Activated T-cell treated with anti-CD3 and anti-CD28 coated beads, Interleukin-2, amount 50 U/mL, for 72 hours (primary cell): ENCODE data around the gene CGRRF1. TPM values are rescaled to one million over a fixed set of nuclear protein-coding genes. Genes with fewer than 3 reads are reported as not detected.
A peak's percentile ranks its signal among the peaks of the same experiment; 100 is the strongest.

ENCODE experiments used
- ATAC-seq, 2 donors: fragments of 150-1000 bp; cut with Tn5 transposase; replicated peaks in 1 of 2; 2 replicates each; pipeline ENCODE4 v1.10.0; 2021; ENCODE audit warnings: moderate library complexity in 2 of 2, mild to moderate bottlenecking in 1 of 2
- DNase-seq, 2 donors: peaks; one replicate each; pipeline ENCODE4 v3.0.0; 2021 to 2022; ENCODE audit warnings: mixed read lengths in 1 of 2
- H3K27ac Mint-ChIP-seq: one replicate; pipeline ENCODE4 v1.8.0; 2022; ENCODE audit warnings: mild to moderate bottlenecking, moderate library complexity, mixed read lengths
- H3K27me3 Mint-ChIP-seq: one replicate; pipeline ENCODE4 v1.8.0; 2022; ENCODE audit warnings: low read depth, mixed read lengths
- H3K36me3 Mint-ChIP-seq, 2 donors: one replicate each; pipeline ENCODE4 v1.8.0; 2022; ENCODE audit warnings: mixed read lengths in 2 of 2, mild to moderate bottlenecking in 1 of 2; ENCODE audit not compliant: insufficient read depth in 2 of 2
- H3K4me1 Mint-ChIP-seq: one replicate; pipeline ENCODE4 v1.8.0; 2022; ENCODE audit warnings: low read depth, mixed read lengths
- H3K4me3 Mint-ChIP-seq, 2 donors: one replicate each; pipeline ENCODE4 v1.8.0; 2022; ENCODE audit warnings: mild to moderate bottlenecking in 2 of 2, mixed read lengths in 2 of 2, moderate library complexity in 2 of 2
- H3K9me3 Mint-ChIP-seq, 2 donors: one replicate each; pipeline ENCODE4 v1.8.0; 2022; ENCODE audit warnings: mixed read lengths in 2 of 2
- total RNA-seq, 2 donors: library from RNA; stranded (reverse); gene quantifications; one replicate each; pipeline ENCODE4 v1.2.3, GENCODE V29; 2022

Gene CGRRF1
- total RNA-seq, 2 donors from 2014 or later = 21.4 to 22.5 TPM

DNA sequence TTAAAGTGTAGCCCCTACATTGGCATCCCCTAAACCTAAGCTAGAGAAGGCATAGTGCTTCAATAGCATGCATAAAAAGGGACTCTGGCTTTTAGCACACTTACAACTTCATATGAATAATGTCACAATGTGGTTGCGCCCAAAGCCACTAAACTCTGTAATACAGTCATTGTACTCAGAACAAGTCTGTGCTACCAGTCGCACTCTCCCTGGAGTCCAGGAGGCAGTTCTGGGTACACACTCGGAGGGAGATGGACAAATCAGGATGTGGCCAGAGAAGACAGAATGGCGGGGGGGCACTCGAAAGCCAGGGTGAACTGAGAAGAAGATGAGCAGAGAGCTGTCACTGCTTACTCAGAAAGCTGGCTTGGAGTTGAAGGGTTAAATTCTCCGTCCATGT is 67.8 kb downstream of the CGRRF1 start:
- peak in 1 of 2 donors; percentile 50 for ATAC-seq
- no peak overlapping the region for H3K4me3 Mint-ChIP-seq
- H3K27ac Mint-ChIP-seq = no peak overlapping the region
- H3K4me1 Mint-ChIP-seq = no peaks in the 10 kb centered on the region
- H3K27me3 Mint-ChIP-seq = peaks cover 28% of the 10 kb centered on the region
- H3K9me3 Mint-ChIP-seq = peaks cover 0 to 2% of the 10 kb centered on the region in 2 donors
- peaks cover 0 to 8% of the 10 kb centered on the region in 2 donors for H3K36me3 Mint-ChIP-seq
- no peak for DNase-seq

GRCh38 chr14:54577977-54578376 is 68.3 kb downstream of the CGRRF1 start:
- no peaks in the 10 kb centered on the region for H3K4me1 Mint-ChIP-seq
- H3K4me3 Mint-ChIP-seq = no peak overlapping the region
- peaks cover 28% of the 10 kb centered on the region for H3K27me3 Mint-ChIP-seq
- ATAC-seq = no peak
- no peak for DNase-seq
- H3K9me3 Mint-ChIP-seq = peaks cover 0 to under 1% of the 10 kb centered on the region in 2 donors
- H3K27ac Mint-ChIP-seq = no peak overlapping the region
- peaks cover 0 to 6% of the 10 kb centered on the region in 2 donors for H3K36me3 Mint-ChIP-seq

DNA sequence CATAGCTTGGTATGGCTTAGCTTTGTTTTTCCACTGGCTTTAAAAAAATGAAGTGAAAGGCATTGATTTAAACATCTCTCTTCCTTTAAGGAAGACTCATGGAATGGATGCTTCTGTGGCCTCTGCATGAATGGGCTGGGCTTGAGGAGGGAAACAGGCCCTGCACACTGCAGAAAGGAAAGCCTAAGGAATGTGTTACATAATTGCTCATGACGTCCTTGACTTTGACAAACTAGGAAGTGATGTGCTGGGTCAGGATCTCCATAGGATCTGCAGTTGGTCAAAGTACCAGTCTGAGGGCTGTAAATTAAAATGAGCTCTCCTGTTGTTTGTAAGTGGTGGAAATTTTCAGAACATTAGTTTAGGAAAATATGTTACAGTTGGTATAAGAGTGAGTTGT is 69.9 kb downstream of the CGRRF1 start:
- DNase-seq (no peak), ATAC-seq (no peak)
- H3K4me1 Mint-ChIP-seq = no peaks in the 10 kb centered on the region
- peaks cover 19% of the 10 kb centered on the region for H3K27me3 Mint-ChIP-seq
- H3K27ac Mint-ChIP-seq = no peak overlapping the region
- no peak overlapping the region for H3K4me3 Mint-ChIP-seq
- no peaks in the 10 kb centered on the region for H3K9me3 Mint-ChIP-seq
- H3K36me3 Mint-ChIP-seq = no peaks in the 10 kb centered on the region

DNA sequence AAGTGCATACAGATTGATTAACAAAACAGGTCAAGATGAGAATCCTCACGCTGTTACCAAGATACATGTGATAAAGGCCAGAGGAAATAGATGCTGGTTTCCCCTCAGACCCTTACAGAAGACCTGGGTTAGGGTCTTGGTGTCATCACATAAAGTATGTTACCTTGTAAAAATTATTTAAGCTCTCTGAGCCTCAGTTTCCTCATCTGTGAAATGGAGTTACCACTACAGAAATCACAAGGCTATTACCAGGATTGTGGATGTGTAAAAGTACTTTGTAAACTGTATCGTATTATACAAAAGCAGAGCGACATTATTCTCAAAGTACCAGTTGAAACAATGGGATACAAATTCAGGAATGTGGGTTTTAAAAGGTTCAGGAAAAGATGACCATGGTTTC is 71.2 kb downstream of the CGRRF1 start:
- Mint-ChIP-seq H3K9me3 (no peaks in the 10 kb centered on the region), H3K36me3 (no peaks in the 10 kb centered on the region), H3K4me3 (no peak overlapping the region), H3K27me3 (peaks cover 11% of the 10 kb centered on the region), H3K4me1 (no peaks in the 10 kb centered on the region), H3K27ac (no peak overlapping the region)
- DNase-seq = no peak
- ATAC-seq = no peak

GRCh38 chr14:54582334-54582733 is 72.6 kb downstream of the CGRRF1 start:
- no peak for DNase-seq
- H3K36me3 Mint-ChIP-seq = no peaks in the 10 kb centered on the region

GRCh38 chr14:54584097-54584496 is 74.4 kb downstream of the CGRRF1 start:
- ATAC-seq (no peak), DNase-seq (no peak)
- Mint-ChIP-seq H3K4me3 (no peak overlapping the region), H3K27ac (no peak overlapping the region), H3K27me3 (peaks cover 17% of the 10 kb centered on the region), H3K4me1 (no peaks in the 10 kb centered on the region), H3K9me3 (peaks cover 0 to 2% of the 10 kb centered on the region in 2 donors), H3K36me3 (no peaks in the 10 kb centered on the region)

More at GRCh38 chr14:54582334-54582733, 72.6 kb downstream of the CGRRF1 start:
- H3K9me3 Mint-ChIP-seq = peaks cover 0 to 2% of the 10 kb centered on the region in 2 donors
- no peaks in the 10 kb centered on the region for H3K4me1 Mint-ChIP-seq
- ATAC-seq = no peak
- H3K27ac Mint-ChIP-seq = no peak overlapping the region
- no peak overlapping the region for H3K4me3 Mint-ChIP-seq
- peaks cover 3% of the 10 kb centered on the region for H3K27me3 Mint-ChIP-seq

- Mint-ChIP-seq H3K4me3 (no peak overlapping the region), H3K4me1 (no peaks in the 10 kb centered on the region), H3K9me3 (peaks cover 0 to 2% of the 10 kb centered on the region in 2 donors), H3K36me3 (no peaks in the 10 kb centered on the region), H3K27ac (no peak overlapping the region), H3K27me3 (peaks cover 17% of the 10 kb centered on the region)
- ATAC-seq (no peak), DNase-seq (no peak)
Observed at GRCh38 chr14:54585214-54585613, 75.5 kb downstream of the CGRRF1 start.

Other genes starting within 250 kb of the CGRRF1 start
- 100 to 1,000 TPM in 1 of 2 donors, 10 to 100 TPM in 1; 92.0 to 121 TPM for gene CDKN3, start 112.9 kb upstream of the CGRRF1 start, total RNA-seq
- 10 to 100 TPM; 86.7 to 92.2 TPM for gene CNIH1, start 68.5 kb upstream of the CGRRF1 start, total RNA-seq
- 10 to 100 TPM; 29.9 to 34.4 TPM for gene GMFB, start 20.9 kb upstream of the CGRRF1 start, total RNA-seq
- 10 to 100 TPM in 1 of 2 donors, 1 to 10 TPM in 1; 8.2 to 10.1 TPM for gene SAMD4A, start 57.2 kb downstream of the CGRRF1 start, total RNA-seq